ENCODE data around the gene RNF217. TPM values are rescaled to one million over a fixed set of nuclear protein-coding genes. Genes with fewer than 3 reads are reported as not detected.

The RNF217 gene
- total RNA-seq, 3 donors from 2014 or later (not counting 1 experiment from before 2014, with no cell fraction given), result 3.3 to 9.5 (median 4.4) TPM

- Mint-ChIP-seq H3K9me3 (no peaks in the 10 kb centered on the region), H3K4me3 (no peak overlapping the region), H3K27me3 (ENCODE audit: low read depth in 2 of 2) (no peaks in the 10 kb centered on the region), H3K4me1 (no peaks in the 10 kb centered on the region), H3K27ac (no peak overlapping the region), H3K36me3 (no peaks in the 10 kb centered on the region)
- WGBS (ENCODE audit: insufficient coverage), result 86% methylated on average over 2 of the region's 2 CpGs
- Histone ChIP-seq H3K4me3 (ENCODE audit: low read length) (no peak overlapping the region), H3K27me3 (ENCODE audit: control insufficient read depth, insufficient read depth, low read length) (peaks cover 4% of the 10 kb centered on the region), H3K9me3 (ENCODE audit: control insufficient read depth, insufficient read depth, low read length) (no peaks in the 10 kb centered on the region), H3K27ac (ENCODE audit: low read length) (no peak overlapping the region), H3K4me1 (ENCODE audit: control insufficient read depth, insufficient read depth, low read length) (no peaks in the 10 kb centered on the region), H3K36me3 (ENCODE audit: control insufficient read depth, insufficient read depth, low read length) (no peaks in the 10 kb centered on the region)
- no peak for ATAC-seq
- no peak for DNase-seq
- intact Hi-C loops (cut with micrococcal nuclease), result no loop called here
- TF ChIP-seq CTCF (IDR thresholded peaks at IDR 0.05), result no peak
Observed at GRCh38 chr6:125083684-125083990, 121.4 kb downstream of the RNF217 start.

- Mint-ChIP-seq H3K27ac (no peak overlapping the region), H3K4me3 (no peak overlapping the region), H3K9me3 (no peaks in the 10 kb centered on the region), H3K36me3 (no peaks in the 10 kb centered on the region), H3K4me1 (no peaks in the 10 kb centered on the region), H3K27me3 (ENCODE audit: low read depth in 2 of 2) (peaks cover 0 to 2% of the 10 kb centered on the region in 2 donors)
- no peaks in the 10 kb centered on the region for H3K36me3 ChIP-seq (ENCODE audit: control insufficient read depth, insufficient read depth, low read length)
- no peak for TF ChIP-seq CTCF (IDR thresholded peaks at IDR 0.05)
- no peak overlapping the region for H3K4me3 ChIP-seq (ENCODE audit: low read length)
- intact Hi-C loops (cut with micrococcal nuclease), result no loop called here
- ATAC-seq, result no peak
- no peaks in the 10 kb centered on the region for H3K4me1 ChIP-seq (ENCODE audit: control insufficient read depth, insufficient read depth, low read length)
- no peaks in the 10 kb centered on the region for H3K9me3 ChIP-seq (ENCODE audit: control insufficient read depth, insufficient read depth, low read length)
- H3K27ac ChIP-seq (ENCODE audit: low read length), result no peak overlapping the region
- H3K27me3 ChIP-seq (ENCODE audit: control insufficient read depth, insufficient read depth, low read length), result peaks cover 4% of the 10 kb centered on the region
- DNase-seq, result no peak
Observed at GRCh38 chr6:125086716-125087115, 124.5 kb downstream of the RNF217 start.

- WGBS (ENCODE audit: insufficient coverage), result 93% methylated on average over 5 of the region's 5 CpGs
- Mint-ChIP-seq H3K9me3 (no peaks in the 10 kb centered on the region), H3K4me3 (no peak overlapping the region), H3K4me1 (no peaks in the 10 kb centered on the region), H3K36me3 (no peaks in the 10 kb centered on the region), H3K27me3 (ENCODE audit: low read depth in 2 of 2) (peaks cover 2 to 6% of the 10 kb centered on the region in 2 donors), H3K27ac (no peak overlapping the region)
- no peak overlapping the region for H3K27ac ChIP-seq (ENCODE audit: low read length)
- H3K27me3 ChIP-seq (ENCODE audit: control insufficient read depth, insufficient read depth, low read length), result peaks cover 4% of the 10 kb centered on the region
- H3K36me3 ChIP-seq (ENCODE audit: control insufficient read depth, insufficient read depth, low read length), result no peaks in the 10 kb centered on the region
- ATAC-seq, result no peak
- H3K4me3 ChIP-seq (ENCODE audit: low read length), result no peak overlapping the region
- DNase-seq, result no peak
- no peaks in the 10 kb centered on the region for H3K9me3 ChIP-seq (ENCODE audit: control insufficient read depth, insufficient read depth, low read length)
- H3K4me1 ChIP-seq (ENCODE audit: control insufficient read depth, insufficient read depth, low read length), result no peaks in the 10 kb centered on the region
- intact Hi-C loops (cut with micrococcal nuclease), result no loop called here
- no peak for TF ChIP-seq CTCF (IDR thresholded peaks at IDR 0.05)
Observed at GRCh38 chr6:125088963-125089362, 126.7 kb downstream of the RNF217 start.

- no peaks in the 10 kb centered on the region for H3K36me3 ChIP-seq (ENCODE audit: control insufficient read depth, insufficient read depth, low read length)
- Mint-ChIP-seq H3K9me3 (no peaks in the 10 kb centered on the region), H3K36me3 (no peaks in the 10 kb centered on the region), H3K27me3 (ENCODE audit: low read depth in 2 of 2) (peaks cover 5 to 6% of the 10 kb centered on the region in 2 donors), H3K27ac (no peak overlapping the region), H3K4me3 (no peak overlapping the region), H3K4me1 (peaks cover 0 to 4% of the 10 kb centered on the region in 2 donors)
- peaks cover 2% of the 10 kb centered on the region for H3K4me1 ChIP-seq (ENCODE audit: control insufficient read depth, insufficient read depth, low read length)
- no peaks in the 10 kb centered on the region for H3K9me3 ChIP-seq (ENCODE audit: control insufficient read depth, insufficient read depth, low read length)
- intact Hi-C loops (cut with micrococcal nuclease), result no loop called here
- DNase-seq (no peak), ATAC-seq (no peak)
- H3K27me3 ChIP-seq (ENCODE audit: control insufficient read depth, insufficient read depth, low read length), result no peaks in the 10 kb centered on the region
- 85% methylated on average over 3 of the region's 3 CpGs for WGBS (ENCODE audit: insufficient coverage)
- no peak overlapping the region for H3K27ac ChIP-seq (ENCODE audit: low read length)
- no peak overlapping the region for H3K4me3 ChIP-seq (ENCODE audit: low read length)
- no peak for TF ChIP-seq CTCF (IDR thresholded peaks at IDR 0.05)
Observed at GRCh38 chr6:125094563-125094962, 132.3 kb downstream of the RNF217 start.
